Keratinocyte (primary cell): ENCODE measurements around the gene ZBTB32. TPM values are rescaled to one million over a fixed set of nuclear protein-coding genes. Genes with fewer than 3 reads are reported as not detected.

Source experiments
- DNase-seq: peaks from one replicate; pipeline ENCODE4 v3.0.0-alpha.2; 2011; ENCODE audit warnings: low read depth, missing footprints, low spot score
- FAIRE-seq: peaks from 2 replicates; lab custom pipeline; 2011; peaks lifted over from hg19 to GRCh38; lab: Jason Lieb, UNC
- H2AFZ ChIP-seq: 2 replicates; pipeline ENCODE4 v1.6.0; 2012; ENCODE audit warnings: low read length, control low read depth, inconsistent platforms; ENCODE audit not compliant: control insufficient read depth
- H3K27ac ChIP-seq: 2 replicates; pipeline ENCODE4 v1.5.1; 2011; ENCODE audit warnings: low read length; ENCODE audit not compliant: control insufficient read depth, insufficient read depth
- H3K27me3 ChIP-seq: 3 replicates; pipeline ENCODE4 v1.6.0; 2011; ENCODE audit warnings: low read length; ENCODE audit not compliant: control insufficient read depth, insufficient read depth; ENCODE audit errors: extremely low read depth
- H3K36me3 ChIP-seq, 2 experiments: 2 replicates in 1 of 2; 3 replicates in 1 of 2; pipeline ENCODE4 v1.5.1; 2011; ENCODE audit warnings: low read length in 2 of 2, mild to moderate bottlenecking in 1 of 2; ENCODE audit not compliant: control insufficient read depth in 2 of 2, insufficient read depth in 2 of 2; ENCODE audit errors: extremely low read depth in 1 of 2
- H3K4me1 ChIP-seq: 3 replicates; pipeline ENCODE4 v1.5.1; 2011; ENCODE audit warnings: low read length; ENCODE audit not compliant: control insufficient read depth, insufficient read depth; ENCODE audit errors: extremely low read depth
- H3K4me2 ChIP-seq: 3 replicates; pipeline ENCODE4 v1.6.0; 2011; ENCODE audit warnings: low read depth, low read length; ENCODE audit not compliant: control insufficient read depth, insufficient read depth; ENCODE audit errors: extremely low read depth
- H3K4me3 ChIP-seq, 3 experiments: fragments of 200-600 bp in 1 of 3; sonication (generic) in 1 of 3; 2 replicates in 2 of 3; 3 replicates in 1 of 3; pipeline ENCODE4 v1.5.1; 2011 to 2016; ENCODE audit warnings: low read length in 3 of 3, mild to moderate bottlenecking in 3 of 3, control low read depth in 2 of 3, inconsistent platforms in 1 of 3, low read depth in 1 of 3, mixed read lengths in 1 of 3, mixed run types in 1 of 3, moderate library complexity in 1 of 3; ENCODE audit not compliant: control insufficient read depth in 2 of 3, insufficient read depth in 2 of 3; ENCODE audit errors: extremely low read depth in 1 of 3
- H3K79me2 ChIP-seq: 2 replicates; pipeline ENCODE4 v1.6.0; 2012; ENCODE audit warnings: low read length; ENCODE audit not compliant: control insufficient read depth, insufficient read depth
- H3K9ac ChIP-seq: 3 replicates; pipeline ENCODE4 v1.6.0; 2011; ENCODE audit warnings: low read length; ENCODE audit not compliant: control insufficient read depth, insufficient read depth; ENCODE audit errors: extremely low read depth
- H3K9me1 ChIP-seq: 3 replicates; pipeline ENCODE4 v1.6.0; 2011; ENCODE audit warnings: low read length; ENCODE audit not compliant: control insufficient read depth, insufficient read depth; ENCODE audit errors: extremely low read depth
- H3K9me3 ChIP-seq: 2 replicates; pipeline ENCODE4 v1.5.1; 2012; ENCODE audit warnings: low read depth, low read length; ENCODE audit not compliant: control insufficient read depth
- H4K20me1 ChIP-seq: 3 replicates; pipeline ENCODE4 v1.6.0; 2011; ENCODE audit warnings: low read length; ENCODE audit not compliant: control insufficient read depth, insufficient read depth; ENCODE audit errors: extremely low read depth
- EZH2 ChIP-seq: IDR thresholded peaks from one replicate; pipeline ENCODE4 v1.6.1; 2012; ENCODE audit warnings: inconsistent platforms, mild to moderate bottlenecking, low read length, moderate library complexity
- dilution Hi-C: fragments of 300-500 bp; cut with MboI; formaldehyde crosslinking; loops from one replicate; pipeline ENCODE4 v1.7.0; 2020; ENCODE audit warnings: low sequenced_read_pairs; ENCODE audit not compliant: extremely low pct_ligation_motif_present
- polyA plus RNA-seq, 5 experiments: library from polyadenylated mRNA; depleted of rRNA in 3 of 5; stranded (reverse) in 3 of 5; stranded (forward) in 1 of 5; unstranded in 1 of 5; fragments of >200 nt; gene quantifications; 1 replicate in 1 of 5; 2 replicates in 3 of 5; 3 replicates in 1 of 5; pipeline versions ENCODE4 v1.2.1 to v1.2.3, GENCODE V29; 2011 to 2012; ENCODE audit warnings: missing spikeins in 2 of 5, low read depth in 1 of 5, low replicate concordance in 1 of 5
- TF ChIP-seq, protein P1 (sequence below), 3 experiments: IDR thresholded peaks in 1 of 3; conservative IDR thresholded peaks in 1 of 3; optimal IDR thresholded peaks in 1 of 3; 2 replicates in 2 of 3; 3 replicates in 1 of 3; pipeline versions ENCODE3 to v1.5.1; 2011; ENCODE audit warnings: low read length in 3 of 3, mild to moderate bottlenecking in 3 of 3, moderate library complexity in 2 of 3, control low read depth in 1 of 3, inconsistent platforms in 1 of 3; ENCODE audit not compliant: insufficient read depth in 2 of 3; ENCODE audit errors: extremely low read depth in 1 of 3

Gene ZBTB32
- polyA plus RNA-seq, 1 donor (not counting 4 experiments of a cell fraction or from before 2014, with no cell fraction given): not detected

DNA sequence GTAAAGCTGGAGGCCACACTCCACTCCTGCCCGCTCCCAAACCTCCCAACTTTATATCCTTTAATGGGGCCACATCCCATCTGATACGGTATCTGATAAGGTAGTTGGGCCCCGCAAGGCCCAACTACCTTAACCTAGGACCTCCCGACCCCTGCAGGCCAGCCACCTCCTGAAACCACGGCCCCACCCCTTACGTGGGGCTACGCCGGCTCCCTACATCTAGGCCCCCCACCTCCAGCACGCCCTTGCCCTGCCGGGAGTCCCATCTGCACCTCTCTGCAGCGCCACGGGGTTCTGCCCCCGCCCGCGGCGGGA, 35.7 kb downstream of the ZBTB32 start:
- Histone ChIP-seq H3K9ac (peak overlapping the region; percentile 47), H3K4me1 (peaks cover 13% of the 10 kb centered on the region), H3K4me2 (peak overlapping the region; percentile 98), H3K36me3 (peaks cover 30% of the 10 kb centered on the region in 2 experiments), H3K4me3 (peak overlapping the region; percentile 44 to 84 (median 76)), H3K27ac (no peak overlapping the region), H4K20me1 (peaks cover 6% of the 10 kb centered on the region), H2AFZ (peak overlapping the region; percentile 70), H3K27me3 (no peaks in the 10 kb centered on the region), H3K9me3 (no peaks in the 10 kb centered on the region), H3K9me1 (no peaks in the 10 kb centered on the region), H3K79me2 (peaks cover 2% of the 10 kb centered on the region)
- dilution Hi-C loops: no loop called here
- FAIRE-seq (no peak), DNase-seq (no peak)
- TF ChIP-seq EZH2: no peak
- TF ChIP-seq, protein P1, sequence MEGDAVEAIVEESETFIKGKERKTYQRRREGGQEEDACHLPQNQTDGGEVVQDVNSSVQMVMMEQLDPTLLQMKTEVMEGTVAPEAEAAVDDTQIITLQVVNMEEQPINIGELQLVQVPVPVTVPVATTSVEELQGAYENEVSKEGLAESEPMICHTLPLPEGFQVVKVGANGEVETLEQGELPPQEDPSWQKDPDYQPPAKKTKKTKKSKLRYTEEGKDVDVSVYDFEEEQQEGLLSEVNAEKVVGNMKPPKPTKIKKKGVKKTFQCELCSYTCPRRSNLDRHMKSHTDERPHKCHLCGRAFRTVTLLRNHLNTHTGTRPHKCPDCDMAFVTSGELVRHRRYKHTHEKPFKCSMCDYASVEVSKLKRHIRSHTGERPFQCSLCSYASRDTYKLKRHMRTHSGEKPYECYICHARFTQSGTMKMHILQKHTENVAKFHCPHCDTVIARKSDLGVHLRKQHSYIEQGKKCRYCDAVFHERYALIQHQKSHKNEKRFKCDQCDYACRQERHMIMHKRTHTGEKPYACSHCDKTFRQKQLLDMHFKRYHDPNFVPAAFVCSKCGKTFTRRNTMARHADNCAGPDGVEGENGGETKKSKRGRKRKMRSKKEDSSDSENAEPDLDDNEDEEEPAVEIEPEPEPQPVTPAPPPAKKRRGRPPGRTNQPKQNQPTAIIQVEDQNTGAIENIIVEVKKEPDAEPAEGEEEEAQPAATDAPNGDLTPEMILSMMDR (optimal IDR thresholded peaks at IDR 0.05 in 1 of 3, IDR thresholded peaks at IDR 0.05 in 1 of 3, conservative IDR thresholded peaks at IDR 0.05 in 1 of 3; ENCODE audit: extremely low read depth in 1 of 3, insufficient read depth in 2 of 3, low read length in 3 of 3): no peak

DNA sequence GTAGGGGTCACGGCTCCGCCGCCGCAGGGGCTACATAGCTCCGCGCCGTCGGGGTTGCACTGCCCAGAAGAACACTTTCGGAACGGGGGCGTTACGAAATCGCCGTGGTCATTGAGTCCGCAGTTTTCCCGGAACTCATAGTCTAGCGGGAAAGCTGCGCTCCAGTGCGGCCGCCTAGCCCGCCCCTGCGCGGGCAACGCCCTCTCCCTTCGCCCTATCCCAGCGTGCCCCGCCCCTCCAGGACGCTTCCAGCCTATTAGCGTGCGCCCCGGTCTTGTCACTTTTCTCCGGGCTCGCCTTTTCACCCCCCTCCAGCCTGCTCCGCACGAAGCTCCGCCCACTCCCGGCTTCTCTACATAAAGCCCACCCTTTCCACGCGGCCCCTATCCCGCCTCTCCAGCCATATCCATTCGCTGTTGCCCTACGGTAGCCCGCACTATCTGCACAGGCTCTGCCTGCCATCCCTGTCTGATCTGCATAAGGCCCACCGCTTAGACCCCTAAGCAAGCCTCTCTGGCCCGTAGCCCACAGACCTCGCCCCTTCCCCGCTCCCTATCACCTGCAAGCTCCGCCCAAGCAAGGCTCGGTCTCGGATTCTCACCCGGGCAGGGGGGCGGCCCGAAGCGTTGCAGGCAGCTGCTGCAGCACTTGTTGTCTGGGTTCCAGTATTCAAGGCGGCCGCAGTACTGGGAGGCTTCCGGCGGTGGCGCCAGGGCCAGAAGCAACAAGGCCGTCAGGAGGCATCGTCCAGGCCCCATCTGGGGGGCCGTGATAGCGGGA, 36.3 kb downstream of the ZBTB32 start:
- peak; percentile 5 for FAIRE-seq
- dilution Hi-C loops: no loop called here
- Histone ChIP-seq H3K9ac (peak overlapping the region; percentile 61), H3K27me3 (no peaks in the 10 kb centered on the region), H2AFZ (peak overlapping the region; percentile 95), H3K79me2 (peaks cover 3% of the 10 kb centered on the region), H3K4me2 (peak overlapping the region; percentile 98), H3K36me3 (peaks cover 26 to 28% of the 10 kb centered on the region in 2 experiments), H3K4me3 (peak overlapping the region; percentile 44 to 84 (median 79)), H3K27ac (peak overlapping the region; percentile 8), H3K4me1 (peaks cover 13% of the 10 kb centered on the region), H3K9me1 (no peaks in the 10 kb centered on the region), H3K9me3 (no peaks in the 10 kb centered on the region), H4K20me1 (peaks cover 3% of the 10 kb centered on the region)
- TF ChIP-seq, protein P1 (optimal IDR thresholded peaks at IDR 0.05 in 1 of 3, IDR thresholded peaks at IDR 0.05 in 1 of 3, conservative IDR thresholded peaks at IDR 0.05 in 1 of 3; ENCODE audit: extremely low read depth in 1 of 3, insufficient read depth in 2 of 3, low read length in 3 of 3): peak in 1 of 3 experiments; percentile 22
- no peak for TF ChIP-seq EZH2
- DNase-seq: peak; percentile 70
